HG02943 (cell line): ENCODE results near the gene AVL9.
"Not testable (repeated sequence)": the region's sequence is repeated elsewhere in the genome, so short reads cannot be mapped to it uniquely, and the experiment has no call there.

Experiments
- ATAC-seq: cut with Tn5 transposase; IDR thresholded peaks from one replicate; pipeline ENCODE4 v1.9.1; 2021; ENCODE audit warnings: mild to moderate bottlenecking, low read depth, moderate library complexity; ENCODE audit not compliant: unreplicated experiment

Gene AVL9

DNA sequence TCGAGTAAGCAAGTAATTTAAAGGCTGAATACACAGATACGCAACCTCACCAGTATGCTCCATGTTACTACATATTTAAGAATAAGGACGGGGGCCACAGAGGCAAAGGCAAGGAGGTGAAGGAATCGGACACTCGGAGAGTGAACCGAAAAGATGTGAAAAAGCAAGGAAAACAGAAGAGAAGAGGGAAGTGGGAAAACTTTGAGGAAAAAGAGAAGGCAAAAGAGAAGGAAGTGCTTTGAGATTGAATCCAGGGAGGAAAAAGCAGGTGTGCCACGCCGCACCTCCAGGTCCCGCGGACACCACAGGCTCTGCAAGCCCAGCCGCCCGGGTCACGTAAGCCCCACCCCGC is 367 bp upstream of the AVL9 start:
- peak; percentile 8 for ATAC-seq

DNA sequence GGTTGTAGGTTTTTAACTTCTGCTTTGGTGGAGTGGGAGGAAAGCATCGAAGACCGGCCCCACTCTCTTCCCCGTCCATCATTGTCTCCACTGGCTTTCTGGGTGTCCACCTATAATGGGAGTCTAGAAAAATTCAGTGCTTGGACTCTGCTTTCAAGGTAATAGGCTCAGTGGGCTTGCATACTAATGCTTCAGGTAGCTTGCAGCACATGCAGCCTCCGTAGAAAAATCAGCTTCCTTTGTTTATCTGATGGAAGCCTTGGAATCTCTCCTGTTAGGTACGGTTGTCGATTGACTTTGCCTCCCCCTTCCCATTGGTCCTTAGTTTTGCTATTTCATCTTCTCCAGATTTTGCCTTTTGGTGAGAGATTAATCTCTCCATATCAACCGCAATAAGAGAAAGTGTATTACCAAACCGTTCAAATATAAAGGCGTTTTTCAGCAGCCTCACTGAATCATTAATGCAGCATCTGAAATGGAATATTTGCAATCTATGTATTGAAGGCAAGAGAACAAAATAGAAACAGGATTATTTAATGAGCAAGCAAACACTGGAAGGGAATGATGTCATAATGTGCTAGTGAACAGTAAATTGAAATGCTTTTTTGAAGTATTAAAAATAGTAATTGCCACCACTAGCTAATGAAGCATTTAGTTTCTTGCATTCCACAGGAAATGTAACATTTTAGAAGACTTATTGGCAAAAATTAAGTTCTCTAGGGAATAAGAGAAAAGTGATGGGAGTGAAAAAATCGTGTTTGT is 944 bp downstream of the AVL9 start:
- peak; percentile 1 for ATAC-seq

DNA sequence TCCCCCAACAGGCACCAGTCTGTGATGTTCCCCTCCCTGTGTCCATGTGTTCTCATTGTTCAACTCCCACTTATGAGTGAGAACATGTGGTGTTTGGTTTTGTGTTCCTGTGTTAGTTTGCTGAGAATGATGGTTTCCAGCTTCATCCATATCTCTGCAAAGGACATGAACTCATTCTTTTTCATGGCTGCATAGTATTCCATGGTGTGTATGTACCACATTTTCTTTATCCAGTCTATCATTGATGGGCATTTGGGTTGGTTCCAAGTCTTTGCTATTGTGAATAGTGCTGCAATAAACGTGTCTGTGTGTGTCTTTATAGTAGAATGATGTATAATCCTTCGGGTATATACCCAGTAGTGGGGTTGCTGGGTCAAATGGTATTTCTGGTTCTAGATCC is 4.5 kb downstream of the AVL9 start:
- not testable (repeated sequence) for ATAC-seq

DNA sequence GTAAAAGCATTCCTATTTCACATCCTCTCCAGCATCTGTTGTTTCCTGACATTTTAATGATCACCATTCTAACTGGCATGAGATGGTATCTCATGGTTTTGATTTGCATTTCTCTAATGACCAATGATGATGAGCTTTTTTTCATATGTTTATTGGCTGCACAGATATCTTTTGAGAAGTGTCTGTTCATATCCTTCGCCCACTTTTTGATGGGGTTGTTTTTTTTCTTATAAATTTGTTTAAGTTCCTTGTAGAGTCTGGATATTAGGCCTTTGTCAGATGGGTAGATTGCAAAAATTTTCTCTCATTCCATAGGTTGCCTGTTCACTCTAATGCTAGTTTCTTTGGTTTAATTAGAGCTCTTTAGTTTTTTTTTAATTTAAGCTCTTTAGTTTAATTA is 4.9 kb downstream of the AVL9 start:
- ATAC-seq, result not testable (repeated sequence)

DNA sequence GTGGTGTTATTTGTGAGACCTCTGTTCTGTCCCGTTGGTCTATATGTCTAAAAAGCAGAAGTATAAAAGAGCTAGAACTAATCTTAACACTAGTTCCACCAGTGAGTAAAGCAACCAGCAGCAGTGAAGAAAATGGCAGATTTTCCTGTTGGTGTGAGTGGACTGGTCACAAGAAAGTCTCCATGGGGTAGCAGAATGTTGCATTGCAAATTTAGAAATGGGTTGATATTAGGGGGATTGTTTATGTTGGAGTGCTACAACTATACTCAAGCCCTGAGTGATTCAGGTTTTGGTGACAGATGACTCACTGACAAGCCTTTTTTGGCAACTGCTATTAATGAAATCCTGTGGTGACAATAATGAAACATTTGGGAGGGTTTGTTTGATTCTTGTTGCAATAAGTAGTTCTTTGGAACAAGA is 5.6 kb downstream of the AVL9 start:
- no peak for ATAC-seq

DNA sequence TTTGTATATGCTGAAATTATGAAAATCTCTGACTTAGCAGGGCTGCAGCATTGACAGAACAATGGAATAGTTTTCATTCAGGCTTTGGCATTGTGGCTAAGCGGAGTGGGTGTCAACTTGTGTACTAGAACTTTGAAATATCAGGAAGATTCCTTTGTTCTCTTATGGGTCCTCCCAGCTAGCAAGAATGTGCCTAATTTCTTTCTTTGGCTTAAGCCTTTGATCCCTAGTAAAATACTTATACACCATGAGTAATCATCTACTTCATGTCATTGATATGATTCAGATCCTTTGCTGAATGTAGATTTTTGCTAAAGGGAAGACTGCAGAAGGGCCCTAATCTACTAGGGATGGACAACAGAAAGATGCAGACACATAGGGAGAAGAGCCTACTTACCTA is 6.2 kb downstream of the AVL9 start:
- ATAC-seq, result no peak

DNA sequence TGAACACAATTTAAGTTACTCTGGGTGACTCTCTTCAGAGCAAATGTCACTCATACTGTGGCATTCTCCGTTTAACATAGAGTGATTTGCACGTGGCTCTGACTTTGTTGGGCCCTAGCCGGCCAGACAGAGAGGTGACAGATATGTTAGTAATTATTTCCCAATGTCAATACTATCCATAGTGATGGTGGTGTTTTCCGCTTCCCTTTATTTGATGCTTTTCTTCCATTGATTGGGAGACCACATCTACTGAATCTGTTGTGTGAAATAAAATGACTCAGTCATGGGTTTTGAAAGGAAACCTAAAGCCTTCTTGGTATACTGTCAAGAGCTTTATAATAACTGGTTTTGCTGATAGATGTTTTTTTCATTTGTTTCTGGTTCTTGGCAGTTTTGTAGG is 7.4 kb downstream of the AVL9 start:
- no peak for ATAC-seq

DNA sequence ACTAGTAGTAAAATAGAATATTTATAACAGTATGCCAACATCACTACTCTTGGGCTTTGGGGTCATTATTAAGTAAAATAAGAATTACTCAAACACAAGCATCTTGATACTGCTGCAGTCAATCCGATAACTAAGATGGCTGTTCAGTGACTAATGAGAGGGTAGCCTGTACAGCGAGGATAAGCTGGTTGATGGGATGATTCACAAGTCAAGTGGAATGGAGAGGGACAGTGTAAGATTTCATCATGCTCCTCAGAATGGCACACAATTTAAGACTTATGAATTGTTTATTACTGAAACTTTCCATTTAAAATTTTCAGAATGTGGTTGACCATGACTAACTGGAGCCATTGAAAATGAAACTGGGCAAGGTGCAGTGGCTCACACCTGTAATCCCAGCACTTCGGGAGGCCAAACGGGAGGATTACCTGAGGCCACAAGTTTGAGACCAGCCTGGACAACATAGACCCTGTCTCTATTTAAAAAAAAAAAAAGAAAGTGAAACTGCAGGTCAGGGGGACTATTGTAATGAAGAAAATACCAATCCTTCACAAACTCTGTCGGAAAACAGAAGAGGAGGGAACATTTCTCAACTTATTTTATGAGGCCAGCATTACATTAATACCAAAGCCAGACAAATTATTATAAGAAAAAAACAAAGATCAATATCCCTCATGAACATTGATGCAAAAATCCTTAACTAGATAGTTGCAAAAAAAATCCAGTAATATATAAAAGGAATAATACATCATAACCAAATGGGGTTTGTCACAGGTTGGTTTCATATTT is 11.2 kb downstream of the AVL9 start:
- peak; percentile 69 for ATAC-seq

DNA sequence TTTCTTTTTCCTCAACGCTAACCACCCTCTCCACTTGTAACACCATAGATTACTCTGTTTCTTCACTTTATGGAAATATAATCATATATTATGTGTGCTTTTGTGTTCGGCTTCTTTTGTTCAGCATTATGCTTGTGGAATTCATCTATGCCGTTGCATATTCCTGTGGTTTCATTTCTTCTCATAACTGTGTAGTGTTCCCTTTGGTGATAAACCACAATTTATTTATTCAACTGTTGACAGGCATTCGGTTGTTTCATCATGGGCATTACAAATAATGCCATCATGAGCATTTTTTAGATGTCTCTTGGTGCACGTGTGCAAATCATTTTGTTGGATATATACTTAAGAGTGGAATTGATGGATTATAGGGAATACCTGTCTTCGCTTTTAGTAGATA is 12.1 kb downstream of the AVL9 start:
- ATAC-seq, result no peak

DNA sequence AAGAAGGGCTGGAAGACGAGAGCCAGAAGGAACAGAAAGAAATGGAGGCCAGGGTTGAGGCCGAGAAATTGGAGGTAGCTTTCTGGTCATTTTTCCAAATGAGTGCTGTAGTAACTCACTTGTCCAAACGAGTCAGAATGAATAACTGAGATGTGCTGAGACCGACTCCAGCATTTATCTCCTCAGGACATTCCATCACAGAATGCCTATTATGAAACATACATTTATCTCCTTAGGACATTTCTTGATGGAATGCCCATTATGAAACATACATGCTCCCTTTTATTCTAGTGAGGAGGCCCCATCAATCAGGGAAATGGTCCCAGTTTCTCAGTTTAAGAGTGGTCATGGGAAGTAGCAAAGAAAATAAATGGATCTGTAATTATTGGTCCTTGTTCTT is 16.5 kb downstream of the AVL9 start:
- no peak for ATAC-seq

DNA sequence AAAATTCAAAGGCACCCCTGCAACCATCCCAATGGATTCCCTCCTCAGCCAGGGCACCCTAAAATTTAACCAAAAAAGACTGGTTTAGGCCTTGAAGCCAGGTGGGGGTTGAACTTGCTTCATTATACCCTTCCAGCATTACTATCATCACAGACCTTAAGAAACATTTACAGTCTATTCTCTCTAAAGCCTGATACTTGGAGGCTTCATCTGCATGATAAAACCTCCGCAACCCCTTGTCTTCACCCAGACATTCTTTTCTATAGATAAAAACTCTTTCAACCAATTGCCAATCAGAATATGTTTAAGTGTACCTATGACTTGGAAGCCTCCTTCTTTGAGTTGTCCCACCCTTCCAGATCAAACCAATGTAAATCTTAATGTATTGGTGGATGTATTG is 17.9 kb downstream of the AVL9 start:
- ATAC-seq, result no peak

DNA sequence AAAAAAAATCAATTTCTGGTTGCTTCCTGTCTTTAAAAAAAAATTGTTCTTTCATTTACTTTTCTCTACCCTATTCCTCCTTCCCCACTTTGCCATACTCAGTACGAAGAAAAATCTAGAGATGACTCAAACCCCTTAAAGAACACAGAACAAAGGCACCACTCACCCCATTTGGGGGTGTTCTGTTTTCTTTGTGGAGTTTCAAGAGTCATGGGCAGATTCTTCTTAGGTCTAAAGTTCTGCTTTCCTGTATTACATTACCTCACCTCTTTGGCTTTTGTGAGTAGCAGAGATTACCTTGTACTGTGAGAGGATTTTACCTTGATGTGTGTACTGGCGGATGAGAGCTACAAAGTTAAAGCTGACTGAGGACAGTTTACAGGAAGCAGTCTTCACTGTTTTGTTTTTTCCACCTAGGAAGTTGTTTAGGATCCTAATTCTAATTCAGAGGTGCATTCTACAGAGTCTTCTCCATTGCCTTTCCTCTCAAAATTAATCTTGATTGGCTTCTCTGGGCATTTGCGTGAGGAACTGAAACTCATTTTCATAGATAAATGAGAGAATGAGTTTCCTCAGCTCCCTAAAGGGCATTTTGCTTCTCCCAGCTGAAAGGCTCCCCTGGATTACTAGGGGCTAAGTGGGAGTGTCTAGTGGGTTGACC is 20.7 kb downstream of the AVL9 start:
- peak; percentile 77 for ATAC-seq

DNA sequence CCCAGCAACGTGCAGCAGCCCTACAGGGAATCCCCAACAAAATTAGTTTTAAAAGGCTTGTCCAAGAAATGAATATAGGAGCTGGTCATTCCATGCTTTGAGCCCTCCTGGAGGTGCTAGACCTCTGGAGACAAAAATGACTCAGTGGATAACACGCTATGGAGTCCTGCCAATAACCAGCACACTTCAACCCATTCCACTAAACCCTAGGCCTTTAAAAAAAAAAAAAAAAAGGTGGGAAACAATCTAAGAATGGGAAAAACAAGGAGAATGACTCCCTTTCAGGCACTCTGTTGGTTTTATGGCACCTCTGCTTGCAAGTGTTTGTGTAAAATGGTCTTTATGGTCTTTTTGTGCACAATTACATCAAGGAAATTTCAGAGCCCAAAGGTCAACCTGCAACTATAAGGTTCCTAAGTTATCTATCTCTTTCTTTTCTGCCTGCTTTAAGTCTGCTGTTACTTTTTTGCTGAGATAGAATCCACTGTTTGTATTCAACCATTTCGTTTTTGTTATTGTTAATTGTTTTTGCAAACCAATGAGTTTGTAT is 21.3 kb downstream of the AVL9 start:
- ATAC-seq, result no peak

DNA sequence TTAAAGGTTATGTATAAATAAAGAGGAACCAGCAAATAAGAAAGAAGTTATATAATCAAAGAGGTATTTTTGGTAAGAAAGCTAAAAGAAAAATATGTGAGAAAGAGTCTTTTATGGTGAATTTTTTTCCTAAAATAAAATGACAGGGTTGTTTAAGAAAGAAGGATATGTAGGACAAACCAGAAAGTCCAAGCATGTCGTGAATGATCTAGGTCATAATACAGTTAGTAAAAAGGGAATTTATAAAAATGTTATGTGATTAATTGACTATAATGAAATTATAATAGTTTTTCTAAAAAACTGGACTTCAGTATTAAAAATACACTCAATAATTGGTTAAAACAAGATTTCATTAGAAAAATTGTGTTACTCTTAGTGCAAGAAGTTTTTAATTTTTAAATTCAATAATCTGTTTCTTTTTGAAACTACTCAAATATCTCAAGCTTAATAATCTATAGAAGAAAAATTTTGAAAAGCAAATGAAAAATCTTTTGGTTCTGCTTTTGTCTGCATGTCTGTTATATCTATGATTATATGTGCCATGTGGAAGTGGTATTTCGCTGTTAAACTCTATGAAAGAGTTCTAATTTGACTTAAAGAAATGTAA is 23.3 kb downstream of the AVL9 start:
- ATAC-seq, result no peak

DNA sequence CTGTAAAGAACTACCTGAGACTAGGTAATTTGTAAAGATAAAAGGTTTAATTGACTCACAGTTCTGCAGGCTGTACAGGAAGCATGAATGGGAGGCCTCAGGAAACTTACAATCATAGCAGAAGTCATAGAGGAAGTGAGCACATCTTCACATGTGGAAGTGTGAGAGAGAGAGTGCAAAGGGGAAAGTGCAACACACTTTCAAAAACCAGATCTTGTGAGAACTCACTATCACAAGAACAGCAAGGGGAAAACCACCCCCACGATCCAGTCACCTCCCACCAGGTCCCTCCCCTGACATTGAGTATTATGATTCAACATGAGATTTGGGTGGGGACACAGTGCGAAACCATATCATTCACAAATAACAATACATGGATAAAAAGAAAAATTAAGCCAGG is 24.5 kb downstream of the AVL9 start:
- ATAC-seq, result no peak

DNA sequence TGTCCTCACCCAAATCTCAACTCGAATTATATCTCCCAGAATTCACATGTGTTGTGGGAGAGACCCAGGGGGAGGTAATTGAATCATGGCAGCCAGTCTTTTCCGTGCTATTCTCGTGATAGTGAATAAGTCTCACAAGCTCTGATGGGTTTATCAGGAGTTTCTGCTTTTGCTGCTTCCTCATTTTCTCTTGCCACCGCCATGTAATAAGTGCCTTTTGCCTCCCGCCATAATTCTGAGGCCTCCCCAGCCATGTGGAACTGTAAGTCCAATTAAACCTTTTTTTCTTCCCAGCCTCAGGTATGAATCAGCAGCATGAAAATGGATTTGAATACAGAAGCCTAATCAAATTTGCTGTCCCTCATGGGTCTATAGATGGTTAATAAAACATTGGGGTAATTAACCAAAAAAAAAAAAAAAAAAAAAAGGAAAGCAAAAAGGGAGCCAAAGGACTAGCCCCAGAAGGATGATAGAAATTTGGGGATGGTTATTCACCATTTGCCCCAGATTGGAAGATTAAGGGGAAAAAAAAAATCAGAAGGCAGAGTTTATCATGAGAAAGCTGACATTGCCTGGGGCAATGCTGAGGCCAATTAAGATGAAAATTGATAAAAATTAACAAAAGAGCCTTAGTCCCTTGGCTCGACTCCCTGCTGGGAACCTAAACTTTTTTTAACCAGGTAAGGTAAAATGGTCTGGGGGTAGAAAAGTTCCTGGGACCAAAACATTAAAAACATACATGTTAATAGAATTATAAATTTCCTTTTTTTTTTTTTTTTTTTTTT is 27.6 kb downstream of the AVL9 start:
- ATAC-seq, result no peak

DNA sequence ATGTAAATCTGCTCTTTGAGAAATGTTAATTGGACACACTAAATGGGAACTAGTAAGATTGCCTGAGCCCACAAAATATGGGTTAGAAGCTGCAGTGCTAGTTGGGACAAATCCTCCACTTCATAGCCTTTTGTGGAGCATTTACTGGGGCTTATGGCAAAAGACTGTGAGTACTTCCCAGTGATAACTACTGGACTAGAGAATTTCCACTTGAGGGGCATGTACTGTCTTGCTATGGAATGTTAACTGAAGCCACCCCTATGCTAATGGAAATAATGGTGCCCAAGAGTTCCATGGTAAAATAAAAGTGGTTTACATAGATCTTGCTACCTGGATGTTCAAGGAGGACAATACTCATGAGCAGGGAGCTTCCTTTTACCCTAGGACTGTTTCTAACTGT is 29.3 kb downstream of the AVL9 start:
- no peak for ATAC-seq

DNA sequence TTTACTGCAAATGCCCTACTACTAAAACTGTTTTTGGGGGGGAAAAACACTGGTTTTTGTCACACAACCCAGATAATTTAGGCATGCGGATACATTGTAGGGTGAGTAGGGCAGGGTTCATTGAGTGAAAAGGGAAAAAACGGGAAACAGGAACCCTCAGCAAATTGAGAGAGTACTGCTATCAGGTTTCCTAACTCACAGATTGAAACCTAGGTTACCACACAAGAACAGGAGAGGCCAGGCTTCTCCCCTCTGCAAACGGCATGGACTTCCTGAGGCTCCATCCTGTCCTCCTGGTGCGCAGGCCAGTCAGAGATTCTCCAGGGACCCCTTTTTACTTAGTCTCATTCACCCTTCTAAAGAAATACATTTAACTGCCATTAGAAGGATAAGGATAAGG is 30.6 kb downstream of the AVL9 start:
- ATAC-seq, result no peak

DNA sequence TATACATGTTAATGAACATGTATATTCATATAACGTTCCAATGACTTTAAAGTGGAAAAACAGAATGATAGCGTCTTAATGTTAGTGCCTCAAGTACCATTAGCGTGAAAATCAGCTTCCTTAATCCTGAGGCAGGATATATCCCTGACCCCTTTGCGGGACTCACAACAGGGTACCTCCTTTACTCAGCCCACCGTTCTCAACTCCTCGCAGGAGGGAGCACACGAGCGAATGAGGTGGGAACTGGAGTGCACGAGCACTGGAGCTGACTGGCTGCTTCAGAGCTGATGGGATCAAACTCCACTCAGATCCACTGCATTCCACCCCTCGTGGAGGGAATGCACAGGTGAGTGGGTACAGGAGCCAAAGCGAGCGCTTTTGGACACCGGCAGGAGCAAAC is 36.1 kb downstream of the AVL9 start:
- ATAC-seq, result no peak

DNA sequence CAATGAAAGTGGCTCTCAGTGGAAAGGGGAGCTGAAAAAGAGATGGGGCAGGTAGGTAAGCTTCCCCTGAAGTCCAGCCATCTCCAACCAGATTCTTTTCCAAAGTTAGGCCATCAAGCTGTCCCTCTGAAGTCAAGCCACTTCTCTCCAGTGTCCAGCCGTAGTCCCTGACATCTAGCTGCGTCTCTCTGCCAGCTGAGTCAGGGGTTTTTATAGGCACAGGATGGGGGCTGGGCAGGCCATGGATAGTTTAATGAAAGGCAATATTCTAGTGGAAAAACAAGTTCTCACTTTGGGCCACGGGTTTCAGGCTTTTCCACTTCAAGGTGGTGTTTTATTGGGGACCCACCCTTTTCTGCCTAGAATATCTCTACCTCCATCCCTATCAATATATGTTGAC is 36.8 kb downstream of the AVL9 start:
- no peak for ATAC-seq
